ELR (cell line): Measurements from ENCODE around the gene PSD4.

Experiments
- DNase-seq: peaks from one replicate; pipeline ENCODE4 v3.0.0-alpha.2; 2015; ENCODE audit warnings: low read depth

Gene PSD4

DNA sequence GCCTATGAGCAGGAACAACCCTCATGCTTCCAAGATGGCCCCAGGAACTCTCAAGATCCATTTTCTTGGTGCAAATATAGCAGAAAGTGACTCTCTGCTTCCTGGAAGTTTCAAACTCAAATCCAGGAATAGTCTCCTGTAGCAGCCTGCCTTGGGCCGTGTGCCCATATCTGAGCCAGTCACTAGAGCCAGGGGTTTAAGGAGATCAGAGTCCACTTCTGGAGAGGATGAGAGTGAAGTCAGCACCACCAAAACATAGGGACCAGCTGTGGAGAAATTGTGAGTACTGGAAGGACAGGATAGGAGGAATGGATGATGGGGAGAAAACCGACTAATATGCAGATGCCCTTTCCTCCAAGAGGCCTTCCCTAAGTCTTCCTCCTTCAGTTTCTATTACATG, 33.2 kb downstream of the PSD4 start:
- DNase-seq: no peak

DNA sequence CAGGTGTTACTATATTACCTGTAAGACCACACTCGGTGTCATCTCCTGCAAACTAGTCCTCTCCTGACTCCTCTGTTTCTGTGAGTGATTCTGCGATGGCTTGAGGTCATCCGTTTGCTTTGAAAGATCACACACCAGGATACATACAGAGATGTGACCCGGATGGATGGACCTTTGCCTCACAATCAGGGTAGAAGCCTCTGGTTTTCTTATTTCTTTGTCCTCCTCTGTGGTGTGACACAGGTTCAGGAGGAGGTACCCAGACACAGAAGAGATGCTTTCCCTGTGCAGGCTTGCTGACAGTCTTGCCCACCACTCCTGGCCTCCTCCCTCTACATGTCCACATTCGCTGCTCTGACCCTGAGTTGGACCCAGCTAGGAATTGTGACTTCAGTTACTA, 34.6 kb downstream of the PSD4 start:
- DNase-seq: no peak

DNA sequence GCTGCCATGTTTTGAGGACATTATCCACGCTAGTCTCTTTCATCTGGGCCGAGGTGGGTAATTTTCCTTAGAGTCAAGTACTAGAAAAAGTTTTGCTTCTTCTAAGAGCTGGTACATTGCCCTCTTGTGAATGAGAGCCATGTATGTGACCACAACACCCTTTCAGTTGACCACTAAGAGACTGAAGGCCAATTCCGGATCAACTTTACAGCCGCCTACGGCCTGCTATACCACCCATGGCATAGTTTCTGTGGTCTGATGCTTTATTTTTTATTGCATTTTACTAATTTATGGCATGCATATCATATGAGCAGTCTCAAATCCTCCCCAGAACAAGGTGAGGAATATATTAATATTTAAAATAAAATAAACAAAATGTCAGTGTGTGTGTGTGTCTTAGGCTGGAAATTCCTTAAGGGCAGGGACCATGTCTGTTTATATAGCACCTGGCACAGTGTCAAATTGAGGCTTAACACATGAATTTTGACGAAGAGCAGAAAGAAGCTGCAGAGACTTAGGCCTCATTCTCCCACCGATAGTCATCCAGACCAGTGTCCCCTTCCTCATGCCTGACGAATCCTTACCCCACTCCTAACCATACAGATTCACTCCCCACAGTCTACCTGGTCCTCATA, 35.4 kb downstream of the PSD4 start:
- peak; percentile 31 for DNase-seq

DNA sequence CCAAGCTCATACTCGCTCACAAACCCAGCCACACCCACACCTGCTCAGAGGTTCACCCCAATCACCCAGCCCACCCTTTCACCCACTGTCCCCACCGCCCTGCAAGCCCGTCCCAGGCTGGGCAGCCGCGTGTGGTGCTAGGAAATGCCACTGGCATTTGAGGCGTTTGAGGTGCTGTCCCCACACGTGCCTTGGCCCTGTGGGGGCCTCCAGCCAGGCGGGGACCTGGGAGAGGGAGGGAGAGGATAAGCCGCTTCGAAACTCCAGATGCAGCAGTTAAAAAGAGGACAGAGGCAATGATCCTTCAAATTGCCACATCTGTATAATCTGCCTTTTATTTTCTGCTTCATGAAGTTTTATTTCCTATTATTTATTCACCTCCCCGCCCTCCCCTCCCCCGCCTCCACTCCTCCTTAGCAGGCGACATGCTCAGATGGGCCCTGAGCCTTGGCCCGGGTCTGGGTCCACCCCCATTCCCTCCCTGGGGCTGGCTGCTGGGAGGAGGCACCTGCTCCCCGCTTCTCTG, 35.9 kb downstream of the PSD4 start:
- no peak for DNase-seq

DNA sequence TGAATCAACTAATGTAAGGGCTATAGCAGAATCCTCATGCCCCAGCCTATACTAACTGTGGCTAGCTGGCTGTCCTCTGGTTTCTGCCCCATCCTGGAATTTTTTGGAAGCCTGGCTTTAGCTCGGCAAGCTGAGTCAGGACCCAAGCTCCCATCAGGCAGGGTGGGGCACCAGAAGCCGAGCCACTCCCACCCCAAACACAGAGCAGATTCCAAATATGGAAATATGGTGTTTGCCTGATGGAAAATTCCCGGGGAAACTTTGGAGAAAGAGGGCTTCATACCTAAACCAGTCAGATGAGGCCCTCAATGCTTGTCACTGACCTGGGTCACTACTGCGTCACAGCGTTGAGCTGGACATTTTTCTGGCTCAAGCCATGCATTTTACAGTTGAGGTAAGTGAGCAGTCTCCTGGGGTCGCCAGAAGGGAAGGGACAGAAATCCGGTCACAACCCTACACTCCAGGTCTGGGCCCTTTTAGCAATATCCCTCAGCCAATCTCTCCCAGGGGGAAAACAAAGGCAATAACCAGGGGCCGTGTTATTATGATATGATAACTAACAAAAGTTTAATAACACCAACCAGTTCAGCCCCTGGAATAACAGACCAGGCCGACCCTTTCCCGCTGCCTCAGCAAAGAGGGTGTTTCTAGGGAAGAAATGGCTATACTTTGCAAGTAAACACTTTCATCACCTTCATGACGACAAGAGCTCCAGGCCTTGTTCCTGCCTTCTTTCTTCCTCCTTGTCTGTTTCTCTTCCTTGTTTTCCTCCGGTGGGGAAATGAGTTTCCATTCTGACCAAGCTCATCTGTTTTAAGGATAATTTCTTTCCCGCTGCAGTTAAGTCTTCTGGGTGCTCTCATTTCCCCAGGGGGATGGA, 37.7 kb downstream of the PSD4 start:
- peak; percentile 24 for DNase-seq

DNA sequence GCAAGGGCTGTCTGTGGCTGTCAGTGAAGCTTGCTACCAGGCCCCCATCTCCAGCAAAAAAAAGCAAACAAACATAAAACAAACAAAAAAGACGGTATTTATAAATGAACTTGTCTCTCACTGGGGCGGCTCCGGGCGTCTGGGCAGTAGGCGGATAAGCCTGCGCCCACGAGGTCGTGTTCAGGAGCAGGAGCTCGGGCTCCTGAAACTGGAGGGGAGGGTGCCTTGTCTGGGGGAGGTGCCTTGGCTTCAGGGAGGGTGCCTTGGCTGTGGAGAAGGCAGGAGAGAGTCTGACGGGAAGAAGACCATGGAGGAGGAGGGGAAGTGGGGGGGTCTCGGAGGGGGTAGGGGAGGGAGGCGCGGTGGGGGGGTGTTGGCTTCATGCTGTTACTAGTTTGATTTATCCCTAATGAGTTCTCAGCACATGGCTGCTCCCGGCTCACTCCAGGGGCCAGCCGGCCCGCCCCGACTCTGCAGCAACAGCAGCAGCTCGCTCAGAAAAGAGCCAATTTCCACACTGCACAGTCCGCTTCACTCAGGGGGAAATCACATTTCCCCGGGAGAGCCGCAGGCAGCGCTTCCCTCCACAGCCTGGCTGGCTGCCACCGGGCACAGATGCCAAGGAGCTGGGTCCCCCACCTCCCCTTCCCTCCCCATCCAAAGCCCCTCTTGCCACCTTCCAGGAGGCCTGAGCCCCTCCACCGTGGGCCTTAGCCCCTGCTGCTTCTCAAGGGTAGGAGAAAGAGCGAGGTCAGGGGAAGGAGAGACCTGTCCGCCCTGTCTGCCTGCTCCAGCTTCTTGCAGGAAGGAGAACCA, 38.7 kb downstream of the PSD4 start:
- no peak for DNase-seq

DNA sequence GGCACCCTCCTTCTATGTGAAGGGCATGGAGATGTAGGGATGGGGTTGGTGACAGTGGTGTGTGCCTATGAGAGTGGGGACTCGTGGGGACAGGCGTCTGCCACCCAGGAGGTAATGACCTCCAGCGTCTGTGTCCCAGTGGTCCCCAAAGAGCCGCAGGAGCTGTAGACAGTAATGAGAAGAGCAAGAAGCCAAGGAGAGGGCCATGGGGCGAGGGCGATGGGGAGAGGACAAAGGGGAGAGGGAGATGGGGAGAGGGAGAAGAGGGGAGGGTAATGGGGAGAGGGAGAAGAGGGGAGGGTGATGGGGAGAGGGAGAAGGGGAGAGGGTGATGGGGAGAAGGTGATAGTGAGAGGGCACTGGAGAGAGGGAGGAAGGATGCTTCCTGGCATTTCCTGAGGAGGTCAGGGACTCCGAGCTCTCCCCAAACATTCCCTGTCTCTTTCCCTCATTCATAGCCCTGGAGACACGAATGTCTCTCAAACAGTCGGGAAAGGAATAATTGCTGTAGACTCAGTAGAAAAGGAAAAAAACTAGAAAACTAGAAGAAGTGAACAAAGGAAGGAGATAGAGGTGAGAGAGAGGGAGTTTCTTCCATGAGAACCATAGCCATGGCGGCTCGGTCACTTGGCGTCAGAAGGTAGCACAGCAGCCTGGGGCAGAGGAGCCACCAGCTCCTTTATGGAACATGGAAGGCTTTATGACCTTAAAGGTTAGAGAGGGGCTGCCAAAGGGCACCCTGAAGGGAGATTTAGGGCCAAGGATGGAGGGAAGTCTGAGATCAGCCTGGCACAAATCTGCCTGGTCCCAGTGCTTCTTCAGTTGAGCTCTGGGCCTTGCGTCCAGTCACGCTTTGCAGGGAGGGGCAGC, 39.5 kb downstream of the PSD4 start:
- DNase-seq: no peak

DNA sequence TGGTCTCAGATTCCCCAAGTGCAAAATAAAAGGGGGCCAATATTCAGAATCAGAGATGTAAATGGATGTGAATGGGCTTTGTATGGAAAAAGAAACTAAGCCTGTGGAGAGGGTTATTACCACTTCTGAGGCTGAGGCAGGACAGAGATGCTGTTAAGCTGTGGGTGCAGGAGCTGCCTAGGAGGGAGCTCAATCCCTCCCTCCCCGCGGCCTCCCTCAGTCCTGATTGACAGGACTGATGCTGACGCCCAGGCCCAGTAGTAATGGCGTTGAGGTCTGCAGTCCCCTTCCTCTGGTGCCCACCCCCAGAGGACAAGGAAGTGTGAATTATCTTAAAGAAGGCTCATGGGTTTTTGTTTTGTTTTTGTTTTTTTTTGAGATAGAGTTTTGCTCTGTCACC, 40.4 kb downstream of the PSD4 start:
- DNase-seq: no peak

DNA sequence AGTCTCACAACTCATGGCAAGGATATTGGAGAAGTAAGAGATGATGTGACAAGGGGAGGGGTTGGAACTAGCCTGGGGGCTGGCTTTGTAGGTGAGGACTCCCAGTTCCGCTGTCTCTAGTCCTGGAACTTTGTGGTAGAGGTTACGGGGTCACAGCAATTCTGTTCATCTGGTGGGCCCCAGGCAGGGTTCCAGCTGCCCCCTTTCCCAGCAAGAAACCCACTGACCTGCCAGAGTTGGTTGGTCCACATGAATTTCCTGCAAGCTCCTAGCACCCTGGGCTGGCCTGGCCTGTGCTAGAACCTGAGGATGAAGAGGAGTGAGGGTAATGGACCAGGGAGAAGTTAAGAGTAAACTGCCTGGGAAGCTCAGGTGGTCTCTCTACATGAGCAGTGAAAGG, 41.3 kb downstream of the PSD4 start:
- DNase-seq: no peak

DNA sequence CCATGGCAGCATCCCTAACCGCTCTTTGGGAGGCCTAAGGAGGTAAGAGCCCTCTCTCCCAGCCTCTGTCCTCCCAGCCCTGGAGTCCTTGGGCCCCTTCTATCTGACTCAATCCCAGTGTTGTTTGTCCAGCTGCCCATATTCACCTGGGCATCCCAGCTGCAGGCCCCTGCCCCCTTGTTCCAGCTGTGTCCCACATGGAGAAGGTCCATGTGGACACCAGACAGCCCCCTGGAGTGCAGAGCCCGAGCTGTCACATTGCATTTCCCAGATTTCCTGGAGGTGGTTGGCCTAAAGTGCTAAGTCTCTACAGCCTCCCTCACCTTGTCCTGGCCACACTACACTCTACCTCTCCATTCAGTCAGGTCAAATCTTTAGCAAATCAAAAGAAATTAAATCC, 42.5 kb downstream of the PSD4 start:
- DNase-seq: no peak

DNA sequence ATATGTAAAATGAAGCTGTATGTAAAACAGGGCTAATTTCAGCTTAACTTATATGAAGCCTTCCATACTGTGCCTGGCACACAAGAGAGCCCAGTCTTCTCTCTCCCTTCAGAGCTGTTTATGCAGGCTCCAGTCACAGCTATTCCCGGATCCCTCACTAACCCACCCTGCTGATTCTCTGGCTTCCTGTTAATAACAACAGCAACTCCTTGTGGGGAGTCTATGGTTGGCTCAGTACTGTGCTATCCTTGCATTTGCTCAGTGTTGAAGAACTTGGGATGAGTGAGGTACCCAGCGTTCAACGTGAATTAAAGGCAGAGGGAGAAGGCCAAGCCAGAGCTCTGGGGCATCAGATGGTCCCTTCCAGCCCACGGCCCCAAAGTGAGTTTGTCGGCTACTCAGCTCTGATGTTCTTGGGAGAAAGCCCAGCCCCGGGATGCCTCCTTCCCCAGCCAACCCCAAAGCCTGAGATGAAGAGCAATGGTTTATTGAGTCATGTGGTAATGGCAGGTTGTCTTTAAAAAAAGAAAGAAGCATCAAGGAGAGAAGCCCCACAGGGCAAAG, 43.2 kb downstream of the PSD4 start:
- DNase-seq: no peak

DNA sequence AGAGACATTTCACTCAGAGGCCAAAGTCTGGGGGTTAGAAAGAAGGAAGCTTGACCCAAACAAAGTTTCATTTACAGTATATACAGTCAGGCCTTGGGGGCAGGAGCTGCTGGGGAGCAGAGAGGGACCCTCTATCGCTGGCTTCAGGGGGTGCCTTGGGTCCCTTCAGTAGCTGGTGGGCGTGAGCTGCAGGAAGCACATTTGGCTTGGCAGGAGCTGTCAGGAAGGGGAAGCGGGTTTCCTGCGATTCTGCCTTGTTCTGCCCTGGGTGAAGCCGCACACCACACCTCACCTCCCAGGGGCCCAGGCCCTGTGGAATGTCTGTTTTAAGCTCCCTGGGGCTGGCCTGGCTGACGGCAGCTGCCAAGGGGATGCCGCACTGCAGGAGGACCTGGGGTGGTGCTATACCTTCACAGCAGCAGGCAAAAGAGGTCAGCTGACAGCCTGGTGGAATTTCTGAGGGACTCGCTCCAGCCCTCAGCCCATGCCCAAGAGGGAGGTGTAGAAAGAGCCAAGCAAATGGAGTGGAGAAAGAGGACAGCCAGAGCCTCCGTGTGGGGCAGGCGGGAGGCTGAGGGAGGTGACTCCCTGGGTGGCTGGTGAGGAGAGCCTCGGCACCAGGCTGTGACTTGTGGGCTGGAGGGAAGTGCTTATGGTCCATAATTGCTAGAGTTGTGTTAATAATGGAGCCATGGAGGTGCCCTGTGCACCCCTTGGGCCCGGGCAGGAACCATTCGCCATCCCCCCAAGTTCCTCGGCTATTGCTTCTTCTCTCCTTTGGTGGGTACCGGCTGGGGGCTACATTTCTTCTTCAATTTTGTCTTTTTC, 43.9 kb downstream of the PSD4 start:
- DNase-seq: no peak

DNA sequence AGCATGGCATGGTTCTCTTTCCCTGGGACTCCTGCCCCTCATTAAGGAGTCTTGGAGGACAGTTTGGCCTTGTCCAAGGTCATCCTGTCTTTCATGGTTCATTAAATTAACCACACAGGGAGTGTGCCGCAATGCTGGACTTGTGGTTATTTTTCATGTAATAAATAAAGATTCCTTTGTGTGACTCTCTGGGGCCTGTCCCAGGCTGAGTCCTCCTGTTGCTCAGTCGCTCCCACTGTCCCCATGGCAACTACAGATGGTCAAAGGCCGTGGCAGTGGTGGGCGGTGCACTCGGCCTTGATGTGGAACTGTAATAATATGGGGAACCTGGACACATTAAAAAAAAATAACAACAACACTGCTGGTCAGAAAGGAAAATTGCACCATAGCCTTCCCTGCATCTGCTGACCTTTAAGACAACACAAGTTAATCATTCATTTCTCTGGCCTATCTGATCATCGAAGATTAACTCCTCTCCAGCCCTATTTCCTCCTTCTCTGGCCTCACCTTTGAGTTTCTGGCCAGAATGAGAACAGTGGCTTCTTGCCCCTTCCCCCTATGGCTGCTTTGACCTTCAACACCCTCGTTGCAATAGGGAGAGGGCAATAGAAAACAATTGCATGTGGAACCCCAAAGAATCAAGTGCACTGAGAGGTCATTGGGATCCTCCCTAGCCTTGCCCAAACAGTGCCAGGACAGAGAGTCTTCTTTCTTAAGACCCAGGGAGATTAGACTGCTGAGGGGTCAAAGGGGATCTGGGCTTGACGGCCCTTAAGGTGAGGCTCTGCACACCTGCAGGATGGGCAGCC, 44.7 kb downstream of the PSD4 start:
- DNase-seq: no peak

DNA sequence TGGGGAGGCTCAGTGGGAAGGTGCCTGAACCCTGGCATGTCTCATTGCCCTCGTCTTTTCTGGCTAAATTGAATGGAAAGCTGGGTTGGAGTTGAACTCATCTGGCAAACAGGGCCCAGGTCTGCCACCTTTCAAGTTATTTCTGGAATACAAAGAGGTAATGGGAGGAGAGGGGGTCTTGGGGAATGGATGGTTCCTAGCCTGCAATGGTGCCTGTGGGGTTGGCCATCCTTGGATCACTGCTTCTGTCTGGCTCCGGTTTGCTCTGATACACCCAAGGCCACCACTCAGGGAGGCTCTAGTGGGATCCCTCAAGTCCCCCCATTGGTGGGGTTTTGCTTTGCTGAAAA, 45.3 kb downstream of the PSD4 start:
- DNase-seq: no peak

DNA sequence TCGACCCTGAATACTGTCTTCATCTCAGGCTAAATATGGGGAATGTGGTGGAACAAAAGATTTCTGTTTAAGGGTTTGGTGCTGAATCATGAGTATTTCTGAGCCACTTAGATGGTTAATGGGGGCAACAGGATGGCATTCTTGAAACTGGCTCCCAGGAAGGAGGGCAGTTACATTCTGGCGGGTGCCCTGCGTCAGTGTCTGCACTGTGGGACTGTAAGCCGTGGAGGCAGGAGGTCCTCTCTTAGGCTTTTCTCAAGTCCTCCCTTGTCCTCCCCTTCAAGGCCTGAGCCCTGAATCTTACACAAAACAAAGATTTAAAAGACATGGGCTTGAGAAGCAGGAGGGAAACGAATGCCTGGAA, 45.7 kb downstream of the PSD4 start:
- DNase-seq: no peak

DNA sequence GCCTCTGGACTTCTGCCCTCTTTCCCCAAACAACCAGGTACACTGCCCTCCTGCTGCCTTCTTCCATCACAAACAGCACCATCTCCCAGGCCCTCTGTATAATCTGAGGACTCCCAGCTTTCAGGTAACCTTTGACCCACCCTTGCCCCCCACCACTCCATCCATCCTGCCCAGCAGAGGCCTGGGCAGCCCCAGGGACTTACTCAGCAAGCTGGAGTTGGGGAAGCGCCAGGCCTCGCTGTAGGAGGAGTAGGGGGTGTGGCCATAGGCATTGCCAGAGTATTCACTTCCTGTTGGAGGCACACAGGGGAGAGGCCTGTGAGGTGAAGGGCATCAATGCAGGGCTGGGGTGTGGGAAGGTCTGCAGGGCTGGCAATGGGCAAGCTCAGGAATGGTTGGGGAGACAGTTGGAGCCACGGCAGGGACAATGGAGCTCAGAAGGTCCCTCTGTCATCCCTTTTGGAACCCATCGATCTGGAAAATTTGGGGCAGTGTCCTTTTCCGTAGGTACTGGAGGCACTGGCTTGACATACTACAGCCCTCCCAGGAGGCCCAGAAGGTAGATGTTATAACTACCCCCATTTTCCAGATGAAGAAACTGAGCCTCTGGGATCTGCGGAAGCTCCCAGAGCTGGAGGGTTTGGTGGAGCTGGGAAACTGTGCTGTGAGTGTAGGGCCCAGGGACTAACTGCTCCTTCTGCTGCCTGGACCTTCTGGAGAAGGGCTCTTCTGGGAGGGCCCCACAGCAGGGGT, 46.3 kb downstream of the PSD4 start:
- DNase-seq: peak; percentile 46

DNA sequence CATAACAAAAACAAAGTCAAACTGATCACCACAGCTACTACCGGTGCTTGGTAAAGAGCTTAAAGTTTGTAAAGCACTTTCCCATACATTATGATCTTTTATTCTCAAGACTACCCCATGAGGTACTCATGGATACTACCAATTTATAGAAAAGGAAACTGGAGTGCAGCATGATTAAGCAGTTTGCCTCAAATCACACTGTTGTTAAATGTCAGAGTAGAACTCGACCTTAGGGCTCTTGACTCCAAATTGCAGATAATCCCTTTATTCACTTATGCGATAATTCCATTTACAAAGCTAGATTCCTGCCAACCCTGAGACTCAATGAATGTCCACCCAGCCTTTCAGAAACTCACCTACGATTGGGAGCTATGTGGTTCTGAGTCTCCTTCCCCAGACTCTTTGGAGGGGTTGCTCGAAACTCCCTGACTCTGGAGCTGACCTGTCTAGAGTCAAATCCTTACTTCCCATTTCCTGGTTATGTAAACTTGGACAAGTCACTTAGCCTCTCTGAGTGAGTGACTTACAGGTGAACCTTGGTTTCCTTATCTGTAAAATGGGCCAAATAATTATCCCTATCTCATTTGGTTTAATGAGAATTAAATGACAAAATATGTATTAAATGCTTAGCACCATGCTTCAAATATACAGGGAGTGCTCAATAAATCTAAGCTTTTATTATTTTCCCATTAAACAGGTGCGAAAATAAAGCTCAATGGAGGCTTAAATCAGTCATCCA, 47.4 kb downstream of the PSD4 start:
- DNase-seq: no peak

DNA sequence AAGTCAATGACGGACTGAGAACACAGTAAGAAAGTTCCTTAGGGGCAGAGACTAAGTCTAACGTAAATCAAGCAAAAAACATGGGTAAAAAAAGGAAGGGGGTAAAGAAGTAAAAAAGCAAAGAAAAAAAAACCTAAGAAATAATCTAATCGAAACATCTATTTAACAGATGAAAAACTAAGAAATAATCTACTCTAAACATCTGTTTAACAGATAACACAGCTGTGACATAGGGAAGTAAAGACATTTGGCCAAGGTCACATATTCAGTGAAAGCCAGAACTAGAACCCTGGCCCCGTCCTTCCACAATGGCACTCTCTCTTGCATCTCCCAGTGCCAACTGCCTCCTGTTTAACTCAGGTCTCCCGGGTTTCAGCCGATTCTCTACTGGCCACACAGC, 48.1 kb downstream of the PSD4 start:
- DNase-seq: no peak
